AG04450 (cell line): ENCODE results near the gene GALNT12. TPM values are rescaled to one million over a fixed set of nuclear protein-coding genes. Genes with fewer than 3 reads are reported as not detected.

Source experiments
- CTCF ChIA-PET: fragments of 300-600, 350-600 bp; formaldehyde crosslinking; extraction: SDS; loops from one replicate; lab custom pipeline; 2022; ENCODE audit warnings: antibody characterized with exemption, inconsistent platforms; lab: Charles Lee
- POLR2A ChIA-PET: fragments of 350-600 bp; formaldehyde crosslinking; extraction: SDS; loops from one replicate; lab custom pipeline; 2021; ENCODE audit warnings: antibody characterized with exemption, inconsistent platforms; lab: Yijun Ruan, JAX
- DNase-seq: peaks from one replicate; pipeline ENCODE4 v3.0.0-alpha.2; 2011; ENCODE audit warnings: low read depth, low spot score
- H3K27ac ChIP-seq: one replicate; pipeline ENCODE4 v1.5.1; 2012; ENCODE audit warnings: low read depth, low read length, control low read depth
- H3K27me3 ChIP-seq: one replicate; pipeline ENCODE4 v1.6.0; 2012; ENCODE audit warnings: low read length; ENCODE audit not compliant: control insufficient read depth, insufficient read depth
- H3K4me3 ChIP-seq: 2 replicates; pipeline ENCODE4 v1.5.1; 2011; ENCODE audit warnings: mild to moderate bottlenecking, low read depth, low read length, control low read depth
- H3K9me3 ChIP-seq: 2 replicates; pipeline ENCODE4 v1.5.1; 2012; ENCODE audit warnings: low read length; ENCODE audit not compliant: control insufficient read depth, insufficient read depth
- CTCF ChIP-seq: IDR thresholded peaks from 2 replicates; pipeline ENCODE4 v1.5.1; 2011; ENCODE audit warnings: low read depth, low read length, control low read depth, inconsistent platforms
- polyA plus RNA-seq: library from polyadenylated mRNA; depleted of rRNA; stranded (reverse); fragments of >200 nt; gene quantifications from 2 replicates; pipeline ENCODE4 v1.2.3, GENCODE V29; 2011

The GALNT12 gene
- polyA plus RNA-seq, 1 experiment: 4.2 TPM

GRCh38 chr9:98798254-98798653 lies 9.2 kb upstream of the GALNT12 start:
- Histone ChIP-seq H3K27me3 (peaks cover 17% of the 10 kb centered on the region), H3K9me3 (peaks cover 5% of the 10 kb centered on the region; the same call in 1 of the 2 replicates), H3K27ac (no peak overlapping the region), H3K4me3 (no peak overlapping the region)
- TF ChIP-seq CTCF: no peak
- no peak for DNase-seq
- POLR2A ChIA-PET: no interaction called here
- CTCF ChIA-PET: no interaction called here

GRCh38 chr9:98801561-98801960 lies 5.9 kb upstream of the GALNT12 start:
- no peak for TF ChIP-seq CTCF
- DNase-seq: no peak
- H3K9me3 ChIP-seq: peaks cover 5% of the 10 kb centered on the region; the same call in 1 of the 2 replicates
- CTCF ChIA-PET: no interaction called here
- no peak overlapping the region for H3K27ac ChIP-seq
- H3K4me3 ChIP-seq: no peak overlapping the region
- H3K27me3 ChIP-seq: peaks cover 26% of the 10 kb centered on the region
- POLR2A ChIA-PET: interaction anchor here (1.0 kb wide), 1 partner anchor 879 kb away, joined by 4 read pairs; no protein-coding TSS in a partner anchor

- ChIA-PET POLR2A (interaction anchor here (0.7 to 1.0 kb wide), 2 partner anchors 105 to 879 kb away, joined by 4 read pairs; no protein-coding TSS in a partner anchor), CTCF (interaction anchor here (1.1 kb wide), 1 partner anchor 26 kb away, joined by 6 read pairs; no protein-coding TSS in a partner anchor)
- Histone ChIP-seq H3K9me3 (peaks cover 5% of the 10 kb centered on the region; the same call in 1 of the 2 replicates), H3K4me3 (no peak overlapping the region), H3K27ac (no peak overlapping the region), H3K27me3 (peaks cover 26% of the 10 kb centered on the region)
- TF ChIP-seq CTCF: no peak
- no peak for DNase-seq
Measured at GRCh38 chr9:98801969-98802371, 5.5 kb upstream of the GALNT12 start.

- H3K4me3 ChIP-seq: no peak overlapping the region
- H3K27ac ChIP-seq: no peak overlapping the region
- no peak for DNase-seq
- peaks cover 28% of the 10 kb centered on the region for H3K27me3 ChIP-seq
- ChIA-PET CTCF (no interaction called here), POLR2A (no interaction called here)
- H3K9me3 ChIP-seq: peaks cover 3% of the 10 kb centered on the region
- TF ChIP-seq CTCF: no peak
Measured at GRCh38 chr9:98804083-98804482, 3.4 kb upstream of the GALNT12 start.

GRCh38 chr9:98805506-98806272 lies 1.8 kb upstream of the GALNT12 start:
- H3K27me3 ChIP-seq: peaks cover 24% of the 10 kb centered on the region
- H3K27ac ChIP-seq: no peak overlapping the region
- ChIA-PET POLR2A (no interaction called here), CTCF (interaction anchor here (0.6 to 3.6 kb wide), 10 partner anchors 12 to 194 kb away, joined by 3 to 20 read pairs (median 4); no protein-coding TSS in a partner anchor)
- DNase-seq: peak; percentile 30
- no peak for TF ChIP-seq CTCF
- no peaks in the 10 kb centered on the region; the same call in 1 of the 2 replicates for H3K9me3 ChIP-seq
- no peak overlapping the region for H3K4me3 ChIP-seq
